GM18526 (cell line): ENCODE results near the gene MROH2A.

Experiments
- POLR2A ChIP-seq: IDR thresholded peaks from 3 replicates; pipeline ENCODE4 v1.6.1; 2011; ENCODE audit not compliant: insufficient read length; ENCODE audit errors: extremely low read depth

Gene MROH2A

DNA sequence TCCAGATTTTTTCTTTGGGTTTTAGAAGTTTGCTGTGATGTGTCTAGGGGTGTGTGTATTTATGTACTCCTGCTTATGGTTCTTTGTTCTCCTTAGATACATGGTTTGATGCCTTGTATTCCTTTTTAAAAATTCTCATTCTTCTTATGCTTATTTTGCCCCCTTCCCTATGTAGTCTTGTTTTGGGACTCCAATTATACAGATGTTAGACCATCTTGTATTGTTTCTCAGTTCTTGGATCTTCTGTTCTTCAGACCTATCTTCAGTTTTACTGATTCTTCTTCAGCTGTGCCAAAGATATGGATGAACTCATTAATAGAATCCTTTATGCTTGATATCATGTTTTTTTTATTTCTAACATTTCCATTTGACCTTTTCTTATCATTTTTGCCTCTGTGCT, 104.2 kb downstream of the MROH2A start:
- TF ChIP-seq POLR2A = no peak
